ENCODE results near the gene CIB4.

Gene CIB4

DNA sequence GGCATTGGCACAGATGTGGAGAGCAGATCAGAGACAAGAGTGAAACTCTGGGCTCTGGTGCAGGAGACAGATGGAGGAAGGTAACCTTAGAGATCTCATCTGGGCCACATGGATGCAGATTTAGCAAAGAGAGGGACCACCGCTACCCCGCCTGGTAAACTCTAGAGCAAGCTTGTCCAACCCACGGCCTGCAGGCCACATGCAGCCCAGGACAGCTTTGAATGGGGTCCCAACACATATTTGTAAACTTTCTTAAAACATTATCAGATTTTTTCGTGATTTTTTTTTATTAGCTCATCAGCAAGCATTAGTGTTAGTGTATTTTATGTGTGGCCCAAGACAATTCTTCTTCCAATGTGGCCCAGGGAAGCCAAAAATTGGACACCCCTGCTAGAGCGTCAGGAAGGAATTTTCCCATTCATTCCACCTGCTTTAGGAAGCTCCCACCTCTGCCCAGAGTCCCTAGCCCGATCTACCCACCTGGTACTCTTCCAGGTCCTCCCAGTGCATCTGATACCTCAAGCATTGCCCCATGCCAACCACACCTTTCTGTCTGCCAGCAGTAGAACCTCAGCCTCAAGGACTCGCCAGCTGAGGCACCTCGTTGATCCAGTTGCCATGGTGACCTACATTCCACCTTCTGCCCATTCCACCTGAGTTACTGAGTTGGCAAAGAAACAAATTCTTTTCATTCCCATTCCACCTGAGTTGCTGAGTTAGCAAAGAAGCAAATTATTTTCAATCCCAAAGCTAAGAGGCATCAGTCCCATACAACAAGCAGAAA, at the start of gene CIB4:
CIB4 (minus strand) TSS at position 586 of the 784 bp plus-strand sequence; CDS start at position 534, 52 bp downstream.
- DNase-seq (ENCODE audit: low read depth), result no peak
- no peak for TF ChIP-seq CTCF (IDR thresholded peaks at IDR 0.05; ENCODE audit: control insufficient read depth, insufficient read depth, low read depth, low read length, missing control alignments)
- no peak within 1 kb of the TSS for H3K4me3 ChIP-seq (ENCODE audit: control insufficient read depth, low read depth, low read length)

DNA sequence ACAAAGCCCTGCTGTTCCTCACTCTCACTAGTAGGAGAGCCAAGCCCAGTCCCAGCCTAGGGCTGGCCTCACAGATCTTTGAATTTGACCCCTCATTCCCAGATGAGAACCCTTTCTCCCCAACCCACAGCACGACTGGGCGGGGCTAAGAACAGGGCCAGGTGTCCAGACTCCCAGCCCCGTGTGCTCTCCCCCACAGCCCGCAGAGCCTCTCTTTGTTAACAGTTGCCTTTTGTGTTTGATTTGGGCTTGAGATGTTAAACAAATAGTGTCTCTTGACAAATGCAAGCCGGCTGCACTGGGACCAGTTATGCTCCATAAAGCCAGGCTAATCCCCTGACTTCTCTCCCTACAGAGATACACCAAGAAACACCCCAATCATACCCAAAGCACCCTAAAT, 46.6 kb upstream of the CIB4 start:
- TF ChIP-seq CTCF (IDR thresholded peaks at IDR 0.05; ENCODE audit: control insufficient read depth, insufficient read depth, low read depth, low read length, missing control alignments), result no peak
- H3K4me3 ChIP-seq (ENCODE audit: control insufficient read depth, low read depth, low read length), result no peak overlapping the region
- no peak for DNase-seq (ENCODE audit: low read depth)

- no peak for DNase-seq (ENCODE audit: low read depth)
- H3K4me3 ChIP-seq (ENCODE audit: control insufficient read depth, low read depth, low read length), result no peak overlapping the region
- TF ChIP-seq CTCF (IDR thresholded peaks at IDR 0.05; ENCODE audit: control insufficient read depth, insufficient read depth, low read depth, low read length, missing control alignments), result no peak
Measured at GRCh38 chr2:26687328-26687727, 46.2 kb upstream of the CIB4 start.

DNA sequence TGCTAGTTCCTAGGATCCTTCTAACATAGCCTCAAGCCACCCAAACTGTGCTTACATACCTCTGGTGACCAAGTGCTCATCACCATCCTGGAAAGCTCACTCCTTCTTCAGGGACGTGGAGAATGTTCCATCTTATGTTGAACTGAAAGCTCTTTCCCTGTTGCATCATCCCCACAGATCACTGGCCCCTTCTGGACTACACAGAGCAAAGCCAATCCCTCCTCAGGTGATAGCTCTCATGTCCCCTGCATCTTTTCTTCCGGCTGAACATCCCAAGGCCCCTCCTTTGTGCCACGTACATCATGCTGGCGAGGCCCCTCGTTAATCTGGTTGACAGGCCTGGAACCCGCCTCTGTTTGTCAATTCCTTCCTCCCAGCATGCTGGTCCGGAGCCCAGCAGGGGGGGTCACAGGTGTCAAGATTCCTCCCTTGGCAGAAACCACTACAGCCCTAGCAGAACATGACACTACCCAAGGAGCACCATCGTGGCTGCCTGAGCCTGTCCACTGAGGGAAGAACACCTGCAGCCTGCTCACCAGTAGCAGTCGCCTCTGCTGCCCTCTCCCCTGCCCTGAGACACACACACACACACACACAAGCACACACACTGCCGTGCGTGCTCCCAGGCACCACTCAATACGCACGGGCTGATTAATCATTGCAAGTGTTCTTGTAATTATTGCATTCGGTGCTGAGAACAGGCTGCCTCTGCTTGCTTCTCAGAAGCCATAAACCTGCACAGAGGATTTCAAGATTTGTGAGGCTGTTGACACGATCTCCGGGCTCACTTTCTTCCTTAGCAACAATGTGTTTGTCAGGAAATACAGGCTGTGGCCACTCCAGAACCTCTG, 45.0 kb upstream of the CIB4 start:
- no peak for DNase-seq (ENCODE audit: low read depth)
- no peak for TF ChIP-seq CTCF (IDR thresholded peaks at IDR 0.05; ENCODE audit: control insufficient read depth, insufficient read depth, low read depth, low read length, missing control alignments)
- H3K4me3 ChIP-seq (ENCODE audit: control insufficient read depth, low read depth, low read length), result no peak overlapping the region

- no peak for DNase-seq (ENCODE audit: low read depth)
- no peak overlapping the region for H3K4me3 ChIP-seq (ENCODE audit: control insufficient read depth, low read depth, low read length)
- no peak for TF ChIP-seq CTCF (IDR thresholded peaks at IDR 0.05; ENCODE audit: control insufficient read depth, insufficient read depth, low read depth, low read length, missing control alignments)
Measured at GRCh38 chr2:26685341-26685740, 44.2 kb upstream of the CIB4 start.

DNA sequence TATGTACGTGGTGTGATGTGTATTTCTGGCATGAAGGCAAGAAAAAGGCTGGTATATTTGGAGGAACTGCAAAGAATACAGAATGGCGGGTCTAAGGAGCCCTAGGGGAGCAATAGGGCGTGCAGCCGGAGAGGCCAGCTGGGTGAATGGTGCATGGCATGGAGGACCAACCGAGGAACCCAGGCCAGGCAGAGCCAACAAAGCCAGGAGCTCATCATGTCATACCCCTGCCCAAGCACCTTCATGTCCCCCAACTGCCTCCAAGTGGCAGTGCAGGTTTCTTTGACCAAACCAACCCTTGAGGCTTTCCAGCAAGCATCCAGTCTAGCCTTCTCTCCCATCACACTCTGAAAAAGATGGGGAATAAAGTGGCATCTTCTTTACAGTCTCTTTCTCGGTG, 42.4 kb upstream of the CIB4 start:
- no peak for DNase-seq (ENCODE audit: low read depth)
- TF ChIP-seq CTCF (IDR thresholded peaks at IDR 0.05; ENCODE audit: control insufficient read depth, insufficient read depth, low read depth, low read length, missing control alignments), result no peak

More for the DNA sequence above, 42.4 kb upstream of the CIB4 start:
- no peak overlapping the region for H3K4me3 ChIP-seq (ENCODE audit: control insufficient read depth, low read depth, low read length)
